ENCODE results near the gene HPS4. TPM values are rescaled to one million over a fixed set of nuclear protein-coding genes. Genes with fewer than 3 reads are reported as not detected.

HPS4 gene
- total and polyA plus RNA-seq, 10 of the 15 experiments (the other 5 are each of a cell fraction or from before 2014, with no cell fraction given) = 11.7 to 36.7 (median 30.8) TPM

DNA sequence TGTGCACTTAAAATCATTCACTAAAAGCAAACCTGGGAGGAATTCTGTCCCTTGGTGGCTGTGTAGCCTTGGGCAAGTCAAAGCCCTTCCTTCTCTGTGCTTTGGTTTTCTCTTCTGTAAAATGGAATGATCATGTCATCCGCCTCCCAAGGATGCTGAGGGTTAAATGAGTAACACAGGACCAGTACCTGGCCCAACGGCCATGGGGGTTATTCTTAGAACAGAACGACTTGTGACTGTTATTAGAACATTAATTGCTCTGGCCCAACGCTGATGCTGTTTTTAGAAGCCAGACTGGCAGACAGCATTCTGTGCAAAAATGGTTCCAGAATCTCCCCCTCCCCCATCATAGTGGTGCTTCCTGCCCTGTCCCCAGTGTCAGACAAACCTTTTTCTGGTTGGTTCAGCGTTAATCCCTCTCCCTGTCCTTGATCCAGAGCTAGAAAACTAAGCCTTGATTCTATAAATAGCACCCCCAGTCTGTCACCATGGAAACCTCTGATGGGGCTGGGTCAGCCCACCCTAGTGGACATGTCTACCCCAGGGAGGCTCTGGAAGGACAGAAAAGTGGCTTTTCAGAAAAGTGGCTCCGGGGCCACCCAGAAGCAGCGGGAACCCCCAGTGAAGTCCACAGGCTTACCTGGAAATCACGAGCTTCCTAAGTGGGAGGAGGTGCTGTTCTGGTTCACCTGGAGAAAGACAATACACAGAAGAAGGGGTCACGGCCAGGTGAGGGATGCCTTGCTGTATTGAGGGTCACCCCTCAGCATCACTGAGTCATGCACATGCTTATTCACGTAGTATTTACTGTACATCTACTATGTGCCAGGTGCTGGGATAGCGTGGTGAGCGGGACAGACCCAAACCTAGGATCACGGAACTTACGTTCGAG lies 44.2 kb upstream of the HPS4 start:
- ATAC-seq (no peak), FAIRE-seq (no peak), DNase-seq (ENCODE audit: low read depth, low spot score) (no peak)
- Histone ChIP-seq H4K20me1 (ENCODE audit: control insufficient read depth, insufficient read depth) (no peaks in the 10 kb centered on the region), H3K79me2 (ENCODE audit: control insufficient read depth, insufficient read depth, low read length) (no peaks in the 10 kb centered on the region), H3K9ac (ENCODE audit: control insufficient read depth, insufficient read depth, low read length) (no peak overlapping the region), H3K4me2 (ENCODE audit: control insufficient read depth, insufficient read depth) (no peak overlapping the region), H3K36me3 (ENCODE audit: control insufficient read depth in 2 of 2, insufficient read depth in 2 of 2, low read length in 1 of 2) (peaks cover 0 to 26% of the 10 kb centered on the region in 2 experiments; a peak in 2 of 4 replicates), H3K27ac (ENCODE audit: control insufficient read depth, insufficient read depth) (no peak overlapping the region), H3K27me3 (replicated peaks in 1 of 2; ENCODE audit: control insufficient read depth in 2 of 2, insufficient read depth in 2 of 2, low read length in 1 of 2) (no peaks in the 10 kb centered on the region), H3K9me3 (replicated peaks; ENCODE audit: control insufficient read depth, insufficient read depth, low read length) (no peaks in the 10 kb centered on the region), H3K4me1 (ENCODE audit: control insufficient read depth, insufficient read depth, low read length) (peaks cover 10% of the 10 kb centered on the region), H2AFZ (ENCODE audit: control insufficient read depth, low read depth, low read length) (no peak overlapping the region), H3K4me3 (no peak overlapping the region)
- no TSS peak for BruUV-seq (replicated peaks)
- TF ChIP-seq STAT3 (IDR thresholded peaks at IDR 0.05; ENCODE audit: low read depth, low read length) = no peak
- TF ChIP-seq PBX3 (IDR thresholded peaks at IDR 0.05; ENCODE audit: insufficient replicate concordance, low read depth, low read length) = no peak
- no peak for TF ChIP-seq PAX8 (IDR thresholded peaks at IDR 0.05)
- TF ChIP-seq SUPT20H (IDR thresholded peaks at IDR 0.05; ENCODE audit: borderline replicate concordance, control insufficient read depth, low read depth, low read length) = no peak
- no peak for TF ChIP-seq CBX3 (IDR thresholded peaks at IDR 0.05; ENCODE audit: borderline replicate concordance, low read depth)
- TF ChIP-seq TCF12 (IDR thresholded peaks at IDR 0.05; ENCODE audit: low read depth, low read length) = no peak
- TF ChIP-seq MXI1 (IDR thresholded peaks at IDR 0.05; ENCODE audit: low read depth, low read length) = no peak
- WGBS (ENCODE audit: insufficient coverage, insufficient replicate concordance, low lambda C conversion rate, missing lambda C conversion rate) = 65% methylated on average over 15 of the region's 15 CpGs
- ChIA-PET POLR2A (interaction anchor here (0.5 kb wide), 1 partner anchor 1972 kb away, joined by 3 read pairs; no protein-coding TSS in a partner anchor), SMC1A (ENCODE audit: uncharacterized antibody, unreplicated experiment) (no interaction called here), RAD21 (ENCODE audit: unreplicated experiment) (no interaction called here), CTCF (no interaction called here)
- intact Hi-C loops (cut with micrococcal nuclease; ENCODE audit: unreplicated experiment) (no loop called here), in situ Hi-C loops (cut with MboI) (no loop called here)

Data from GM12878 (cell line).